KG1 (cell line): ENCODE results near the gene PIK3R6.
A peak's percentile ranks its signal among the peaks of the same experiment; 100 is the strongest.

Experiments used
- DNase-seq: peaks from one replicate; lab custom pipeline; 2025; lab: John Stamatoyannopoulos, UW

The PIK3R6 gene

DNA sequence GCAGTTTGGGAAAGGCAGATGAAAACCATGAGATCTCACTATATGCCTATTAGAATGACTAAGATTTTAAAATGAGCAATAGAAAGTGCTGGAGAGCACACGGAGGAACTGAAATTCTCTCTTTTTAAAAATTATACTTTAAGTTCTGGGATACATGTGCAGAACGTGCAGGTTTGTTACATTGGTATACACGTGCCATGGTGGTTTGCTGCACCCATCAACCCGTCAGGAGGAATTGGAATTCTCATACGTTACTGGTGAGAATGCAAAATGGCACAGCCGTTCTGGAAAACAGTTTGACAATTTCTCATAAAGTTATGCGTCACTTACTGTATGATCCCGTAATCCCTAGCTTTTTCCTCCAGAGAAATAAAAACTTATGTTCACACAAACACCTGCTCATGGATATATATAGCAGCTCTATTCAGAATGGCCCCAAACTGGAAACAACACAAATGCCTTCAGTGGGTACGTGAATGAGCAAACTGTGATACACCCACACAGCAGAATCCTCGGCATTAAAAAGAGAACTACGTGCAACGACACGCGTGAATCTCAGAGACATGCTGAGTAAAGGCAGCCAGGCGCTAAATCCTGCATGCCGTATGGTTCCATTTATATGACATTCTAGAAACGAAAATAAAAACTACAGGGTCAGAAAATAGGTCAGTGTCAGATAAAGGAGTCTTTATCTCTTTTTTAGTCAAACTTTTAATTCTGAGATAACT is 11.8 kb downstream of the PIK3R6 start:
- no peak for DNase-seq

DNA sequence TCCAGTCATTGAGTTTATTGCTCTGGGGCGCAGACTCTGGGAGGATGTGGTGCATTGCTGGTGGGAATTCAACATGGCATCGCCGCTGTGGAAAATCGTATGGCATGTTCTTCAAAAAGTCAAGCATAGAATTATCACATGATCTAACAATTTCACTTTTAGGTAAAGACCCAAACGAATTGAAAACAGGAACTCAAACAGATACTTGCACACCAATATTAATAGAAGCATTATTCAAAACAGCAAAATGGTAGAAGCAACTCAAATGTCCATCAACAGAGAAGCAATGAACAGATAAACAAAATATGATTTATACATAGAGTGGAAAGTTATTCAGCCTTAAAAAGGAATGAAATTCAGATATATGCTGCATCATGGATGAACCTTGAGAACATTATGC is 15.9 kb downstream of the PIK3R6 start:
- DNase-seq: no peak

DNA sequence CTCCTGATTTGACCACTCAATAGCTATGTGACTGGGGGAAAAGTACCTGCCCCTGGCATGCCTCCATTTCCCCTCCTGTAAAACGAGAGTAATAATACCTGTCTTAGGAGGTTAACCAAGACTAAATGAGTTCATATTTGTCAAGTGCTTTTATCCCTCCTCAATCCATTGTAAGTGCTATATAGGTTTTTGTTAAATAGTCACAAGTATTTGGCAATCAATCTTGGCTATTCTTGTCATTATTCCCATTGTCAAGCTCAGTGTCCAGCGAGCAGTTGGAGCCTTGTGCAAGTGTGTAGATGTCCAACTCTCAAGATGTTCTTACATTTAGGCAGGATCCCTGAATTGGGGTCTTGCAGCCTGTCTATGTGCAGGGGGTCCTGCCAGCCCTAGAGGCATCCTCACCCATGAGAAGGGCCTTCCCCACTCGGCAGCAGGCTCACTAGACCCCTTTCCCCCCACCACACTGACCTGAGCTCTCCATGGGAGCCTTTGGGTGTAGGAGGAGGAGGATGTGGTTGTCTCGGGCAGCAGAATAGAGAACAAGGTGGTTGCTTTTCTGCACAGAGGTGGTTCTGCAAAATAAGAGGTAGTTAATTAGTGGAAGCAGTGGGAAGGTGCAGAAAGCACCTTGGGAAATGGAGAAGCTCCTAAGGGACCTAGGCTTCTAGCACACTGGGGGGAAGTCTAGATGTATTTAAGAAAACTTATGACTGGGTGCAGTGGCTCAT is 18.0 kb downstream of the PIK3R6 start:
- DNase-seq: no peak

DNA sequence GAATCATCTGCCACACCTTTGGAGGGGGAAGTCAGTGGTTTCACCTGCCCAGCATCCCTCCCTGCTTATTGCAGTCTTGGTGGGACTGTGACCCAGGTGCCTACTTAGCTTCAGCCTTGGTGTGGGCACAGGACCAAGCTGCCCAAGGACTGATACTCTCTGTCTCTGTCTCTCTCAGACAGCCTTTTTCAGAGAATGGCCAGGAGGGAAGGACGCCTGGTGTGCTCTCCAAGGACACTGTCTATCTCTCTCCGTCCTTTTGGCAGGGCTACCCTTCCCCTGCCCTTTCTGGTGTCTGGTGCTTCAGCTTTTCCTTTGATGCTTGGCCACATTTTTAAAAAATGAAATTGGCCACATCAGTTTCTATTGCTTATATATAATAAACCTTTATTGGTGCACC is 19.6 kb downstream of the PIK3R6 start:
- DNase-seq: no peak

DNA sequence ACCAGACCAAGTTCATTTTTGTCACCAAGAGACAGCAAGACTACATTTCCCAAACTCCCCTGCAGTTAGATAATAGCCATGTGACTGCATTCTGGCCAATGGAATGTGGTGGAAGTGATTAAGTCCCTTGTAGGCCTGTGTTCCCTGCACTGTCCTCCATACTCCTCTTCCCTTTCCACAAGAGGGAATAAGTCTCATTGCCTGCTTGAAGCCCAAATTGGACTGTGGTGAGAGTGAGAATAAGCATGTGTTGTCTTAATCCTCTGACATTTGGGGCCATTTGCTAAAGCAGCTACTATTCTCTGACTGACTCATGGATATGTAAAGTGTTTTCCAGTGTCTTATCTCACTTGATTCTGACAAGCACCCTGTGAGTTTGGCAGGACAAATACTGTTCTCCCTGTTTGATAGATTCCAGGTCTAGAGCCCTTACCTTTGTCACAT is 20.7 kb downstream of the PIK3R6 start:
- no peak for DNase-seq

DNA sequence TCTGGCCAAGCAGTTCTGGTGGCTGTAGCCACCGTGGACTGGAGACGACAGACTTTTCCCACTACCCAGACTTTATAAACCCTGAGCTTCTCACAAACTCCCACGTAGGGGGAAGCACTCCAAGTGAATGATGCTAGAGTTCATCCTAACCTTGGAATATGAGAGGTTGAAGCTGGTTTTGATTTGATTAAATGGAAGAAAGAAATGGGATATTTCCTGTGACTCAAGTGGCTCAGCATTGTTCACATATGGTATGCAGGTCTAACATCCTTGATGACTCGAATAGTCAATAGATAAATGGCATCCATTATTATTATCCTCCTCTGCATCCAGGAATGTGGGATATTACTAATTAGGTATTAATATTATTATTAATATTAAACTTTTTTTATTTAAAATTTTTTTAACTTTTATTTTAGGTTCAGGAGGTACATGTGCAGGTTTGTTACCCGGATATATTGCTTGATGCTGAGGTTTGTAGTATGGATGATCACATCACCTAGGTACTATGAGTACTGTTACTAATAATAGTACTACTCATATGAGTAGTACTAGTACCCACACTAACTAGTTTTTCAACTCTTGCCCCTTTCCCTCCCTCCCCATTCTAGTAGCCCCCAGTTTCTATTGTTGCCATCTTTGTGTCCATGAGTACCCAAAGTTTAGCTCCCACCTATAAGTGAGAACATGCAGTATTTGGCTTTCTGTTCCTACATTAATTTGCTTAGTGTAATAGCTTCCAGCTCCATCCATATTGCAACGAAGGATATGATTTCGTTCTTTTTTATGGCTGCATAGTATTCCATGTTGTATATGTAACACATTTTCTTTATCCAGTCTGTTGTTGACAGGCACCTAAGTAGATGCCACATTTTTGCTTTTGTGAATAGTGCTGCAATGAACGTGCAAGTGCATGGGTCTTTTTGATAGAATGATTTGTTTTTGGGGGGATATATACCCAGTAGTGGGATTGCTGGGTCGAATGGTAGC is 22.9 kb downstream of the PIK3R6 start:
- no peak for DNase-seq

DNA sequence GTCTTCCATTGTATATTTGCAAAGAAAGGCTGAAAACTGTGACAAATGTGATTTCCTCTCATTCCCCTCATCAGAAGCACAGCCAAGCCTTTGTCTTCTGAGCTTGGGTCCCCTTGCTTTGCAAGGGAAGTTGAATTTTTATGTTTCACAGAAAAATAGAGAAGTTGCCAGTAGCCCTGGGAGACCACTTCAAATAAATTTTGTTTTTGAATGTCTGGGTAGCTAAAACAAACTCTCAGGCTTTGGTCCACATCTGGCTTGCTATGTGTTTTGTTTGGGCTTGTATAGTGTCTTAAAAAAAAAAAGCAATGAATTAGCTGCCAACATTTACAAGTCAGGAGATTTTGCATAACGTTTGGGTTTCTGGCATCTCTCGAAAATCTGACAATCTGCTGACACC is 24.1 kb downstream of the PIK3R6 start:
- DNase-seq: peak; percentile 3

DNA sequence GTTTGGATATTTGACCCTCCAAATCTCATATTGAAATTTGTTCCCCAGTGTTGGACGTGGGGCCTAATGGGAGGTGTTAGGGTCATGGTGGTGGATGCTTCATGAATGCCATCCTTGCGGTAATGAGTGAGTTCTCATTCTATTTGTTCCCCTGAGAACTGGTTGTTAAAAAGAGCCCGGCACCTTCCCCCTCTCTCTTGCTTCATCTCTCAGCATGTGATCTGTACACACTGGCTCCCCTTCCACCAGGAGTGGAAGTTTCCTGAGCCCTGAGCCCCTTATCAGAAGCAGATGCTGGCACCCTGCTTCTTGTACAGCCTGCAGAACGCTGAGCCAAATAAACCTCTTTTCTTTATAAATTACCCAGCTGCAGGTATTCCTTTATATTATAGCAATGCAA is 25.6 kb downstream of the PIK3R6 start:
- no peak for DNase-seq

DNA sequence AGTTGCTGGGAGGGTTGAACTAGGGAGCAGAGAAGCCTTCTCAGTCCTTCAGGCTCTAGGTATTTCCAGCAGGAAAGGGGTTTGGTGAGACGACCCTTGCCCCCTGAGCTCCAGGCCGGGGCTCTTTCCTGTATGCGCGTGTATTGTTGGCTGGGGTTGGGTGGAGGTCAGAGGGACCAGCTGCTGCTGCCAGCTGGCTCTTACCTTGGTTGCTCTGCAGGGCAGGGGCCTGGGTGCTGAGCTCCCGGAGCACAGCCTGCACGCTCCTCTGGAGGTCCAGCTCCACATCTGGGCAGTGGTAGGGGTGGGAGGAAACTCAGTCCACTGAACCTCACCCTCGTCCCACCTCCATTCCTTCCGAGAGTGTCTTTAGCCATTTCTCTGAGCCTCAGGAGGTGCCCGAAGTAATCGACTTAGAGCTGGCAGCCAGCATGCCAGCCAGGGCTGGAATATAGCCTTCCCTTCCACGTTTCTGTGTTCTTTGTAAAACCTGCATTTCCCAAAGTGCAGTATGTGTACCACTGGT is 28.0 kb downstream of the PIK3R6 start:
- DNase-seq: no peak

DNA sequence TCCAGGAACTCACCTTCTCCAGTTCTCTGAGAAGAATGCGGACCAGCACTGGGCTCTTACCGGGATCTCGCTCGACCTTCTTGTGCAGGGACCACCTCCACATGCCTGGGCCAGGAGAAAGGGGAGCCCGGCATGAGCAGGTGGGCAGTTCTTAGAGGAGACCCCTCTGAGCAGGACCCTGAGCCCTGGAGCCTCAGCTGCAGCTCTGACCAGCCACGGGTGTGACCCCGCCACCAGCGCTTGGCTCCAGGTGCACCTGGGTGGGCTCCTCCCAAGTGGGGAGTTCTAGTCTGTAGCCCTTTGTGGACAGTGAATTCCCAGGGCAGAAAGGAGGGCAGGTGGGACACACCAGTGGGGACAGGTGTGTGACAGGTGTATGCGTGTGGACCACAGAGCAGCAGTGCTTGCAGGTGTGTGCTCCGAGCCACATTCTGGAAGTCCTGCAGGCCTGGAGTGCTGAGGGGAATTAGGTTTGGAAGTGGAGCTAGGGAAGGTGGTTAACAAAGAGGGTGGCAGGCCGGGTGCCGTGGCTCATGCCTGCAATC is 28.9 kb downstream of the PIK3R6 start:
- DNase-seq: no peak

DNA sequence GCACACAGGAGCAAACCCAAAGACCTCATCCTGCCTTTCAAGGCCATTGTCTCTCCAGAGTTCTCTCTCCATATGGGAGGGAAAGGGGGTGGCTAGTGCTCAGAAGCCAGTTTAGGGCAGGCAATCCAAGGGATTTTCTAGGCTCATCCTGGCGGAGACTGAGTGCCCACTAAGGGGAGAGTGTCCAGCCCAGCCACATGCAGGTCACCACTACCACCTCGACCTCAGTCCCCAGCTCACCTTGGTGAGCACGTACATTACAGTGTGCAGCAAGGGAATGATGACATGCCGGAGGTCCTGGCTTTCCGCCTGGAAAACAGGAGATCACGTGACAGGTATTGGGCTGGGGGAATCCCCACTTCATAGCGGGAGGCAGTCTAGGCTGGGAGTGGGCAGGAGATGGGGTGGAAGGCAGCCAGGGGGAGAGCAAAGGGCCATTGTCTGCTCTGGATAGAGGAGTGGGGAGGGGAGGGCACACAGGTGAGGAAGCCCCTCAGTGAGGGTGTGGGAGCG is 29.9 kb downstream of the PIK3R6 start:
- no peak for DNase-seq

DNA sequence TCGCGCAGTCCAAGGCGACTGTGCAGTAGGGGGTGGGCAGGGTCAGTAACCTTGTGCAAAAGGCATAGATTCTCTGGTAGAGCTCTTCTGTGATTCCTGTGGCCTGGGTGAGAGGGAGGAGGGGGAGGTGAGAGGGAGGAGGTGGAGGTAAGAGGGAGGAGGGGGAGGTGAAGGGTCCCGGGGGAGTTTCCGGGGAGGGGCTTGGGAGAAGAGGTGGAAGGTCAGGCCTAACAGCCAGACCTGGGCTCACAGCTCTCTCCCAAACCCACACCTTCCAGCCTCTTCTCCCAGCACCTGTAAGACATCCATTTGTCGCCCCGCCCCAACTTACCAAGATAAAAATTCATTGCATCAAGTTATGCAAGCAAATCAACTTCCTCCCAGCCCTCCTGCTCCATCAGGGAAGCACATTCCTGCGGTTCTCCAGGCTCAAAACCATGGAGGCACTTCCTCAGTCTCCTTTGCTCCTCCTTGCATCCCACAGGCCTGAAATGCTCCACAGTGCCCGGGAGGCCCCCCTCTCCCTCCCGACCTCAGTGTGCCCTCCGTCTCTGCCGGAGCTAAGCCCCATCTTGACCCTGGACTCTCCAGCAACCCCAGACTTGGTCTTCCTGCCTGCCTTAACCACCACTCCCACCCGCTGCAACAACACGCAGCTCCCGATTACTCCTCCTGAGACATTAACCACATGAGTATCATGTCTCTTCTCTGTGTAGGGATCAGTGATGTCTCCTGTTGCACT is 30.5 kb downstream of the PIK3R6 start:
- DNase-seq: no peak

DNA sequence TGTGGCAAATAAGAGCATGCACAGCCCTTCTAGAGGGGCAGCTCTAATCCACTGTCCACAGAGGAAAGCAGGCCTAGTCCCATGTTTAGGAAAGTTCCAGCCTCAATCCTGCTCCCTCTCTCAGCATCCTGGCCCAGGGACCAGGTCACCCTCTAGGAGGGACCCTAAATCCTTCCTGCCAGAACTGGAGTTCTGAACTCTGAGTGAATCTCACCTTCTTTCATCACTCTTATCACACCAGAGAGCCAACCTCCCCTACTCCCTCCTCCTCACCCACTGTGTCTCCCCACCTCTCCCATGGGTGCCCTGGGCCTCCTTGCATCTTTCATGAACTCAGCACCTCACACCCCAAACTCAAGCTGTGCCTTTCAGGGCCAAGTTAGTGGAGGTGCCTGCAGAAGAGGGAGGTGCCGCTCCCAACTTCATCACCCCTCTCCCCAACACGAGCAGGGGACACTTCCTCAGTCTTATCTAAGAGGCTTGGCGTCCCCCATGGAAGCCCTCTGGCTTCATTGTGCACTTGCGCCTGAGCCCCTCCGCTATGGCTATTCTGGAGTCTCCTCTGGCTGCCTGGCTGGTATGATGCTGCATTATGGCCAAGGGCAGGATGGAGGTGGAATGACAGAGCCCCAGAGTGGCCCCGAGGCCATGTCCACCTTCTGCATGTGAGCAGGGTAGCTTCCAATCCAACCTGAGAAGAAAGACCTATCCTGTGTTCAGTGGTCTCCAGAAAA is 31.7 kb downstream of the PIK3R6 start:
- DNase-seq: no peak

DNA sequence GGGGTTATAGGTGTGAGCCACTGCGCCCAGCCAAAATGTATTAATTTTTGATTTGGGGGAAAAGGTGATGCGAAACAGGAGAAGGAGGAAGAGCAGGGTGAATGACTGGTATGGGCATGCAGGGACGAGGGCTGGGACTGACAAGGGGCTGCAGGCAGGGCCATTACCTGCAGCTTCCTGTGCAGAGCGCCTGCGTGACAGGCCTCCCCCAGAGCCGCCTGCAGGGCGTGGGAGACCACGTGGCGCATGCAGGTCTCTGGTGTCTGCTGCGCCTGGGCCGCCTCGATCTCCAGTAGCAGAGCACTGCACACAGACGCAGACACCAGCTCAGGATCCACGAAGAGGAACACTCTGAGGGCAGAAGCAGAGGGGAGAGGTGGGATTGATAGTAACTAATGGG is 32.4 kb downstream of the PIK3R6 start:
- DNase-seq: no peak

DNA sequence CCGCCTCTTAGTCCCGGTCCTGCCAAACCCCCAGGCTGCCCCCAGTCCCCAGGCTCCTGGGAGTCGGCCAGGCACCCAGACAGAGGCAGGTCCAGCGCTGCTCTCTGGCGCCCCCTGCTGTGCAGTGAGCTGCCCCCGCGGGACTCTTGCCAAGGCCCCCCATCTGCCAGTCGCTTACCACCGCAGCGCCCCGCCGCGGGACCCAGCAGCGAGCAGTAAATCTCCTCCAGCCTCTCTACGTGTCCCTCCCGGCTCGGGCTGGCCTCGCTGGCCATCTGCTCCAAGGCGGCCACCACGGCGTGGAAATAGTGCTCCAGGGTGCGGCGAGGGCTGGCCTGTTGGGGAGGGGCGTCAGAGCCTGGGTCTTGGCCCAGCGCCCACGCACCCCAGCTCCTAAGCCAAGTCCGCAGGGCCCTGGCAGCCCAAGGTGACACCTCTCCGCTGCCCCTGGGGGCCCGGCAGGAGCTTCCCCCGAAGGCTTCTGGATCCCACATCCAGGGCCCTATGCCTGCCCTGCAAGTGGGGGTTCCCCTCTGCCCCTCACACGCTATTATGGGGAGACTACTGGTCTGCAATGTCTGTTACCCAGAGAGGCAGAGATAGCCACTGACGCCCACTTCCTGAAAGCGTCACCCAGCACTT is 34.6 kb downstream of the PIK3R6 start:
- DNase-seq: no peak

DNA sequence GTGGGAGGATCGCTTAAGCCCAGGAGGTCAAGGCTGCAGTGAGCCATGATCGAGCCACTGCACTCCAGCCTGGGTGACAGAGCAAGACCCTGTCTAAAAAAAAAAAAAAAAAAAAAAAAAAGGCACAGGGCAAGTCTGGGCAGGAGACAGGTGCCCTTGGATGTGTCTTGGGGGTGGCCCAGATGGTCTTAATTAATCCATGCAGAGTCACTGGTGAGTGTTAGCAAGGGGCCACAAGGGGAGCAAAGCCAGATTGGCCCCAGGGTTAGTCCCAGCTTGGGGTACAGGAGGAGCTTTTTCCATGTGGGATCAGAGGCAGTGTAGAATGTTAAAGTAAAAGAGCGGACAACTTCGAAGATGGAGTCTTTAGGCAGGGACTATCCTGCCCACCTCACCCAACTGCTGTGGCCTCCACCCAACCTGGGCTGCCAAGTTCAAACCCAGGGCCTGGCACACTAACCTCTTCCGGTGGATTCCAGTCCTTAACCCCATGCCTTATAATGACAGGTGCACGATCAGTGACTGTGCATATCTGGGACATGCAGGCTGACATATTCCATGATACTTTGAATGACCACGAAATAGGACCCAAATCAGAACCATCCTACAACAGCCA is 36.1 kb downstream of the PIK3R6 start:
- DNase-seq: no peak

DNA sequence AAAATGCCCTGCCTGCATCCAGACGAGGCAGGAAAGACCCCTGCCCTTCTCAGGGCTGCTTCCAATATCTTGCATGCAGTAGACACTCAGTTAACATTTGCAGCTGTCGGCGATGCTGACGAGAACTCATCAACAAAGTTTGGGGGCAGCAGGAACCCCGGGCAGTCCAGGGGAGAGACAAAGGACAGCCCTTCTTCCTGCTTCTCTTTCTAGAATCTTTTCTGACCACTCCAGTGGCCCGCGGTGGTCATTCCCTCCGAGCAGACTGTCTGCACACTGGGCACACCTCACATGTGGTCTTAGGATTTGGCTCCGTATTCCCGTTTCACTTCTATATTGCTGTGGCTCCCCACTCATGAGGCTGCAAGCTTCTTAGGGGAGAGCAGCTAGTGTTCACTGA is 37.3 kb downstream of the PIK3R6 start:
- DNase-seq: no peak

DNA sequence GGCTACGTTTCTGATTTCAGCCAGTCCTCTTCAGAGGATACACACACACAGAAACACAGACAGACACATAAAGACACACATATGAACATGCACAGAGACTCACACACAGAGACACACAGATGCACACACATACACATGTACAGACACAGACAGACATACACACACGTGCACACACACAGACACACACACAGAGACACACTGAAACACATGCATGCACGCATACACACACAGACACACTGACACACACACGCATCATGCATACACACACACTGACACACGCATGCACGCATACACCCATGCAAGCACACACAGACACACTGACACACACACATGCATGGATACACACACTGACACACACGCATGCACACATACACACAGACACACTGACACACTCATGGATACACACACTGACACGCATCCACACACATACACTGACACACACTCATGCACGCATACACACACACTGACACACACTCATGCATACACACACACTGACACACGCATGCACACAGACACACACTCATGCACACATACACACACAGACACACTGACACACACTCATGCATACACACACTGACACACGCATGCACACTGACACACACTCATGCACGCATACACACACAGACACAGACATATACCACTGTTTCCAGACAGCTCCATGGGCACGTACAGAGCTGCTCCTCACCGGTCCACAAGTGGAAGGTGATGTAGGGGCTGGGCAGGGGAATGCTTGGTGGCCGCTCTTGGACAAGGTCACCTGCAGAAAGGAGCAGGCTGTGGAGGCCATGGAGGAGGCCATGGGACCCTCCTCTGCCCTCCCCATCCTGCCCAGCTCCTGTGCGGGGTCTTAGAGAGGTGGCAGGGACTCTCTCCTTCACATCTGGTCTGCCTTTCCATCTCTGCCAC is 38.2 kb downstream of the PIK3R6 start:
- no peak for DNase-seq
